SH-SY5Y (cell line): ENCODE data around the gene EPS8L2.

Experiments used
- GATA2 ChIP-seq: IDR thresholded peaks from 2 replicates; pipeline ENCODE4 v1.6.1; 2011; ENCODE audit warnings: mild to moderate bottlenecking, low read depth, low read length
- GATA3 ChIP-seq: IDR thresholded peaks from 2 replicates; pipeline ENCODE4 v1.6.1; 2011; ENCODE audit warnings: low read depth, mild to moderate bottlenecking, low read length, moderate library complexity

- TF ChIP-seq GATA3, result no peak
- no peak for TF ChIP-seq GATA2
Observed at GRCh38 chr11:707817-708420, 1.9 kb downstream of the EPS8L2 start.
